22Rv1 (cell line): Measurements from ENCODE around the gene LMAN1.

Experiments used
- CTCF ChIP-seq: fragments of 450-650 bp; IDR thresholded peaks from 2 replicates; pipeline ENCODE4 v1.5.1; 2017; ENCODE audit warnings: mild to moderate bottlenecking
- ZFX ChIP-seq: fragments of 450-650 bp; IDR thresholded peaks from 2 replicates; pipeline ENCODE4 v1.6.1; 2017; ENCODE audit warnings: antibody characterized with exemption, borderline replicate concordance

GRCh38 chr18:59308938-59309260 lies 50.2 kb downstream of the LMAN1 start:
- TF ChIP-seq CTCF (no peak), ZFX (no peak)
